HepG2 (cell line): Measurements from ENCODE around the gene CACNA2D1. TPM values are rescaled to one million over a fixed set of nuclear protein-coding genes. Genes with fewer than 3 reads are reported as not detected.

Experiments used
- ATAC-seq: fragments of 200-7000 bp; cut with Tn5 transposase; 3 replicates; pipeline ENCODE4 v1.9.1; 2020; ENCODE audit warnings: mild to moderate bottlenecking, moderate library complexity
- BruUV-seq: library from RNA; stranded (reverse); fragments of 400-500 nt; replicated peaks from 2 replicates; lab custom pipeline; 2021; lab: Mats Ljungman, UMichigan
- CTCF ChIA-PET: fragments of 300-600 bp; formaldehyde crosslinking; extraction: SDS; loops from one replicate; lab custom pipeline; 2021; ENCODE audit warnings: low total read pairs, inconsistent platforms, low intra/inter-chr PET ratio; lab: Yijun Ruan, JAX
- POLR2A ChIA-PET: fragments of 350-600 bp; sonication (Branson Sonifier 250); formaldehyde crosslinking; loops from one replicate; lab custom pipeline; 2020; ENCODE audit warnings: antibody characterized with exemption, inconsistent platforms; lab: Yijun Ruan, JAX
- DNase-seq: peaks from one replicate; pipeline ENCODE4 v3.0.0-alpha.2; 2015; ENCODE audit warnings: low spot score
- FAIRE-seq: peaks from 3 replicates; lab custom pipeline; 2011; peaks lifted over from hg19 to GRCh38; lab: Jason Lieb, UNC
- H2AFZ ChIP-seq: one replicate; pipeline ENCODE4 v1.6.1; 2011; ENCODE audit warnings: low read length, inconsistent platforms
- H3K27ac ChIP-seq: fragments of 300-600 bp; 3 replicates; pipeline ENCODE4 v1.8.0; 2011; ENCODE audit warnings: mixed run types, mild to moderate bottlenecking, mixed read lengths, low read length, inconsistent platforms; ENCODE audit not compliant: insufficient read depth; ENCODE audit errors: extremely low read length
- H3K27me3 ChIP-seq, 2 experiments: fragments of 200-600 bp in 1 of 2; 2 replicates in 1 of 2; 3 replicates in 1 of 2; pipeline versions ENCODE4 v1.6.0 to v1.8.0; 2011; ENCODE audit warnings: low read length in 2 of 2, mild to moderate bottlenecking in 2 of 2, moderate library complexity in 2 of 2, inconsistent platforms in 1 of 2; ENCODE audit not compliant: insufficient read depth in 2 of 2, control insufficient read depth in 1 of 2
- H3K36me3 ChIP-seq, 2 experiments: fragments of 200-600 bp in 1 of 2; replicated peaks in 1 of 2; 2 replicates in 1 of 2; 3 replicates in 1 of 2; pipeline versions ENCODE4 v1.5.1 to v1.8.0; 2011; ENCODE audit warnings: low read length in 2 of 2, inconsistent platforms in 1 of 2; ENCODE audit not compliant: insufficient read depth in 2 of 2, control insufficient read depth in 1 of 2
- H3K4me1 ChIP-seq: 2 replicates; pipeline ENCODE4 v1.5.1; 2012; ENCODE audit warnings: low read length, inconsistent platforms; ENCODE audit not compliant: insufficient read depth
- H3K4me2 ChIP-seq: 2 replicates; pipeline ENCODE4 v1.6.0; 2011; ENCODE audit warnings: low read depth, low read length, inconsistent platforms
- H3K4me3 ChIP-seq, 3 experiments: fragments of 200-600 bp in 1 of 3; sonication (generic), shearing (Covaris generic) in 1 of 3; replicated peaks in 1 of 3; 2 replicates each; pipeline ENCODE4 v1.5.1; 2011 to 2016; ENCODE audit warnings: low read length in 3 of 3, inconsistent platforms in 2 of 3, low read depth in 2 of 3, mild to moderate bottlenecking in 2 of 3, control low read depth in 1 of 3, mixed read lengths in 1 of 3; ENCODE audit not compliant: insufficient read depth in 1 of 3
- H3K79me2 ChIP-seq: one replicate; pipeline ENCODE4 v1.6.1; 2011; ENCODE audit warnings: low read length, inconsistent platforms; ENCODE audit not compliant: insufficient read depth
- H3K9ac ChIP-seq: 2 replicates; pipeline ENCODE4 v1.6.0; 2011; ENCODE audit warnings: mild to moderate bottlenecking, low read depth, low read length, inconsistent platforms; ENCODE audit not compliant: insufficient read depth
- H3K9me3 ChIP-seq: 2 replicates; pipeline ENCODE4 v1.5.1; 2012; ENCODE audit warnings: mild to moderate bottlenecking, low read length
- H4K20me1 ChIP-seq: 2 replicates; pipeline ENCODE4 v1.6.0; 2011; ENCODE audit warnings: inconsistent platforms, mild to moderate bottlenecking, low read length, moderate library complexity; ENCODE audit not compliant: insufficient read depth
- HOMEZ ChIP-seq: IDR thresholded peaks from 2 replicates; pipeline ENCODE4 v1.6.1; 2016; ENCODE audit warnings: low read depth
- WGBS: methylation state at CpG from one replicate; pipeline ENCODE4 v1.1.6; 2017; ENCODE audit warnings: low lambda C conversion rate; 5-methylcytosine and 5-hydroxymethylcytosine counted together
- in situ Hi-C: cut with HindIII; loops from 2 replicates; pipeline ENCODE4 v1.10.0; 2017; ENCODE audit warnings: low pct_unique_long_range_greater_than_20kb; ENCODE audit not compliant: extremely low pct_ligation_motif_present
- intact Hi-C: fragments of 100-400 bp; cut with micrococcal nuclease; formaldehyde crosslinking; loops from one replicate; pipeline ENCODE4 v1.10.0; 2022; ENCODE audit not compliant: unreplicated experiment
- polyA plus RNA-seq, 8 experiments: library from polyadenylated mRNA; depleted of rRNA in 3 of 8; stranded (reverse) in 7 of 8; unstranded in 1 of 8; fragments of >200 nt; fragmentation: Illumina TruSeq in 4 of 8; extraction: Trizol in 4 of 8; gene quantifications; 2 replicates each; pipeline versions ENCODE4 v1.2.1 to v1.2.3, GENCODE V29; 2011 to 2016; ENCODE audit warnings: low read depth in 4 of 8, missing spikeins in 1 of 8, mixed read lengths in 1 of 8; ENCODE audit not compliant: insufficient read depth in 1 of 8
- total RNA-seq, 5 experiments: library from RNA; depleted of rRNA; stranded (reverse); fragments of >200 nt; fragmentation: Illumina TruSeq; extraction: Trizol; gene quantifications; 2 replicates each; pipeline ENCODE4 v1.2.3, GENCODE V29; 2016; ENCODE audit warnings: low read depth in 1 of 5
- TF ChIP-seq, protein P1 (sequence below), 2 experiments: sonication (generic) in 1 of 2; formaldehyde crosslinking in 1 of 2; IDR thresholded peaks; 2 replicates each; pipeline versions ENCODE4 v1.5.1 to v1.6.1; 2011 to 2020; ENCODE audit warnings: borderline replicate concordance in 1 of 2, low read depth in 1 of 2, low read length in 1 of 2, mild to moderate bottlenecking in 1 of 2, missing genetic modification reagents in 1 of 2, moderate library complexity in 1 of 2

Gene CACNA2D1
- total and polyA plus RNA-seq, 2 of the 13 experiments (the other 11 are each of a cell fraction or from before 2014, with no cell fraction given): not detected

- TF ChIP-seq, protein P1, sequence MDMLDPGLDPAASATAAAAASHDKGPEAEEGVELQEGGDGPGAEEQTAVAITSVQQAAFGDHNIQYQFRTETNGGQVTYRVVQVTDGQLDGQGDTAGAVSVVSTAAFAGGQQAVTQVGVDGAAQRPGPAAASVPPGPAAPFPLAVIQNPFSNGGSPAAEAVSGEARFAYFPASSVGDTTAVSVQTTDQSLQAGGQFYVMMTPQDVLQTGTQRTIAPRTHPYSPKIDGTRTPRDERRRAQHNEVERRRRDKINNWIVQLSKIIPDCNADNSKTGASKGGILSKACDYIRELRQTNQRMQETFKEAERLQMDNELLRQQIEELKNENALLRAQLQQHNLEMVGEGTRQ (IDR thresholded peaks at IDR 0.05; ENCODE audit: low read depth, low read length): no peak
- TF ChIP-seq, protein P1 (CRISPR knock-in tag; IDR thresholded peaks at IDR 0.05; ENCODE audit: borderline replicate concordance): no peak
These were observed 433.2 kb downstream of the CACNA2D1 start (continued) for GRCh38 chr7:82010416-82010815.

- Histone ChIP-seq H2AFZ (no peak overlapping the region), H3K27ac (no peak overlapping the region), H3K79me2 (no peaks in the 10 kb centered on the region), H3K36me3 (no peaks in the 10 kb centered on the region), H3K27me3 (no peaks in the 10 kb centered on the region), H3K4me1 (no peaks in the 10 kb centered on the region), H3K9ac (no peak overlapping the region)
- in situ Hi-C loops: no loop called here
- POLR2A ChIA-PET: no interaction called here
- TF ChIP-seq HOMEZ (CRISPR knock-in tag): no peak
- TF ChIP-seq, all 625 proteins: peak for 0
- FAIRE-seq: no peak
- Histone ChIP-seq H3K4me3 (no peak overlapping the region), H3K4me2 (no peak overlapping the region), H3K9me3 (no peaks in the 10 kb centered on the region), H4K20me1 (no peaks in the 10 kb centered on the region)
- CTCF ChIA-PET: no interaction called here
- DNase-seq: no peak
- no peak for ATAC-seq
- intact Hi-C loops: no loop called here
- 23% methylated on average over 3 of the region's 3 CpGs for WGBS
- no TSS peak for BruUV-seq
These were observed 436.3 kb downstream of the CACNA2D1 start for GRCh38 chr7:82007315-82007714.
